ENCODE measurements around the gene TRAPPC3. TPM values are rescaled to one million over a fixed set of nuclear protein-coding genes. Genes with fewer than 3 reads are reported as not detected.

Gene TRAPPC3
- total RNA-seq, 1 experiment from 2014 or later, result 134 TPM

DNA sequence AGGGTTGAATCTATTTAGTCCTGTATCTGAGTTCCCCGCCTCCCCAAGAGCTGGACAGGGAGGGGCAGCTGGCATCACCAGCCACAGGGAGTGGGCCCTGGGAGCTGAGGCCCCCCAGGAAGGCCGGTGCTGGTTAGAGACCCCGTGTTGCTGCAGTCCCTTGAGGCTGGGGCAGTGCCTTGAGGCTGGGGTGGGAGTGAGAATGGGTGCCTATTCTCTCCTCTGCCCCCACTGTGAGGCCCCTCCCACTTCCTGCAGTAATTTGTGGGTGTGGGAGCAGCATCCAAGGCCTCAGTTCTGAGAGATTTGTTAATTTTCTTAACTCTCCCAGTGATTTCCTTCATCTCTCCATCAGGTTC is 2.5 kb upstream of the TRAPPC3 start:
- Histone ChIP-seq H3K4me1 (replicated peaks) (peaks cover 43% of the 10 kb centered on the region), H3K36me3 (peaks cover 16% of the 10 kb centered on the region), H3K27me3 (replicated peaks) (no peaks in the 10 kb centered on the region), H3K27ac (peak overlapping the region; percentile 94; the same call in 1 of the 2 replicates), H3K4me3 (no peak overlapping the region), H3K9me3 (replicated peaks) (no peaks in the 10 kb centered on the region)
- no peak for DNase-seq (ENCODE audit: low read depth in 1 of 2, low spot score in 2 of 2)

DNA sequence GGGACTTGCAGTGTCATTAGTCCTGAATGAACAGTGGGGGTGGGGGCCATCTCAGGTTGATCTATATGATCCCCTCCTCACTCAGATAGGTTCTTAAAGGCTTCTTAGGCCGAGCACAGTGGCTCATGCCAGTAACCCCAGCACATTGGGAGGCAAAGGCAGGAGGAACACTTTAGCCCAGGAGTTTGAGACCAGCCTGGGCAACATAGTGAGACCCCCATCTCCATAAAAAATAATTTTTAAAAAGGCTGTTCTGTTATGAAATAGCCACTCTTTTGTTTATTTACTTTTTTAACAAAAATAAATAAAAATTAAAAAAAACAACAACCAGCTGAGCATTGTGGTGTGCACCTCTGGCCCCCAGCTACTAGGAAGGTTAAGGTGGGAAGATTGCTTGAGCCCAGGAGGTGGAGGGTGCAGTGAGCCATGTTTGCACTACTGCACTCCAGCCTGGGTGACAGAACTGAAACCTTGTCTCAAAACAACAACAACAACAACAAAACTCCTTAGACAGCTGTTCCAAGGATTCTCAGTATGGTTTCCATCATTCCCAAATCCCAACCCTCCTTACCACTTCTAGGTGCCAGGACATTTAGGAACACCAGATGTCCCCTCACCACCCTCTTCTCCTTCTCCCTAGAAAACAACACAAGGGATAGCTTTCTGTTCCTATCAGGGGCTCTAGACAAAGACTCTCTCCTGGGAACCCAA is 2.0 kb upstream of the TRAPPC3 start:
- H3K9me3 ChIP-seq (replicated peaks), result no peaks in the 10 kb centered on the region
- peaks cover 14% of the 10 kb centered on the region for H3K36me3 ChIP-seq
- no peak overlapping the region for H3K4me3 ChIP-seq
- DNase-seq (ENCODE audit: low read depth in 1 of 2, low spot score in 2 of 2), result no peak
- H3K27me3 ChIP-seq (replicated peaks), result no peaks in the 10 kb centered on the region
- H3K4me1 ChIP-seq (replicated peaks), result peaks cover 43% of the 10 kb centered on the region
- H3K27ac ChIP-seq, result peak overlapping the region; percentile 94

DNA sequence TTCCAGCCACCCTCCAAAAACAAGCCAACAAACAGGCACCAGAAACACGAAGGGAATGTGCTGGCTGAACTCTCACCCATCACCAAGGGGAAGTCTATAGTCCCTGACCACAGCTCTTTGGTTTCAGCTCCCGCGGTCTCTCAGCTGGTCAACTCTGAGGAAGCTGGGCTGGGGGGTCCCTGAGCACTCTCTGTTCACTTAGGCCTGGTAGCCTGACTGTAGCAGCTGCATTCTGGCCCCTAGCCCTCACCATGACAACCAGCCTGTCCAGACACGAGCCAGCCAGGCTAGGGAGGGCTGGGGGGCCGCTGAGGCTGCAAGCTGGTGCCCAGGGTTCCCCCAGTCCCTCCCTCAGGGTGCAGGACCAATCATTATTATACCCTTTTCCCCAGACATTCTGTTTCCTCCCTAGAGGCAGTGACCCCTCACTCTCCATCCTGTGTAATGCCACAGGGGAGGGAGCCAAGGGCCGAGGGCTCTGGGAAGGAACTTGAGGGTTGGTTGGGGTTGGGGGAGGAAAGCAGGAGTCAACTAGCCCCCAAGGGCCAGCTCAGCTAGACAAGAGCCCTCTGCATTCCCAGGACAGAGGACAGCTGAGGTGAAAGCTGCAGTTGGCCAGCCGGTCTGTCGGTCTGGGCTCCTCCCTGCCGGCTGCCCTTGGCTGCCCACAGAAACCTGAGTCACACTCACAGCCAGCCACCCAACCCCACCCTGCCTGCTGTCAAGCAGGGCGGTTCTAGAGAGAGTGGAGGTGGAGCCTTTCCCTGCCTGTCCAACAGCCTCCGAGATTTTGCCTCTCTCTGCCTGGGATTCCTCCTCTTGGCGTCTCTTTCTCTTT is 1.2 kb upstream of the TRAPPC3 start:
- Histone ChIP-seq H3K36me3 (peaks cover 10% of the 10 kb centered on the region), H3K27me3 (replicated peaks) (no peaks in the 10 kb centered on the region), H3K27ac (peak overlapping the region; percentile 94), H3K4me3 (no peak overlapping the region), H3K4me1 (replicated peaks) (peaks cover 42% of the 10 kb centered on the region), H3K9me3 (replicated peaks) (no peaks in the 10 kb centered on the region)
- peak; percentile 93 to 97 for DNase-seq (ENCODE audit: low read depth in 1 of 2, low spot score in 2 of 2)

DNA sequence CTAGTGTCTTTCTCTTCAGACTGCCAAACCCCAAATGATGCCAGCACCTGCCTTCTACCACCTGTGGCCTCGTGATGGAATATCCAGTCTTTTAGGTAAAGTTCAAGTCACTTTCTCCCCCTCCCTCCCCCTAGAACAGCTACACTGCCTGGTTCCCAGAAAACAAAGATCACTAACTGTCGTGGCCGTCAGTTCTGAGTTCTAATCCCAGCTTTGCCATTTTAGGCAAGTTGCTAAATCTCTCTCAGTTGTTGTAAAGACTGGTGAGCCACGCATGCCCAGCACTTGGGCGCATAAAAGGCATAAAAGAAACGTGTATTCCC is 648 bp upstream of the TRAPPC3 start:
- Histone ChIP-seq H3K36me3 (peaks cover 10% of the 10 kb centered on the region), H3K4me3 (no peak overlapping the region), H3K27ac (peak overlapping the region; percentile 94), H3K27me3 (replicated peaks) (no peaks in the 10 kb centered on the region), H3K4me1 (replicated peaks) (peaks cover 36% of the 10 kb centered on the region), H3K9me3 (replicated peaks) (no peaks in the 10 kb centered on the region)
- no peak for DNase-seq (ENCODE audit: low read depth in 1 of 2, low spot score in 2 of 2)

DNA sequence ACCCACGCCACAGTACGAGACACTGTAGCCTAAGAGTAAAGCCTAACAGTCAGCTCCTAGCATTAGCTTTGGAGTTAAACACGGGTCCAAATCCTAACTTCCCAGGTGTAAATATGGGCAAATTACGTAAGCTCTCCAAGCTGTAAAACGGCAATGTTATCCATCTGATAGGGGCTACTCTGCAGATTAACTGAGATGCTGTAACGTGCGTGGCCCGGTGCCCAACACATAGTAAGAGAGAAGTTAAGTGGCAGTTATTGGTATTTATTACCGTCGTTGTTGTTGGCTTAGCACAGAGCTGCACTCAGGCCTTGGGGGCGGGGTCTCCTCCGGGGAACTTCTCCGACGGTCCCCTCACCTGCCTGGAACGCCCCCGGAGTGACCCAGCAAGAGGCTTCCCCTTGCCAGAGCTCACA is 457 bp downstream of the TRAPPC3 start:
- no peak for DNase-seq (ENCODE audit: low read depth in 1 of 2, low spot score in 2 of 2)
- H3K36me3 ChIP-seq, result peaks cover 11% of the 10 kb centered on the region
- H3K27me3 ChIP-seq (replicated peaks), result no peaks in the 10 kb centered on the region
- peak overlapping the region; percentile 54 for H3K27ac ChIP-seq
- H3K4me1 ChIP-seq (replicated peaks), result peaks cover 32% of the 10 kb centered on the region
- H3K4me3 ChIP-seq, result peak overlapping the region; percentile 73
- H3K9me3 ChIP-seq (replicated peaks), result no peaks in the 10 kb centered on the region

DNA sequence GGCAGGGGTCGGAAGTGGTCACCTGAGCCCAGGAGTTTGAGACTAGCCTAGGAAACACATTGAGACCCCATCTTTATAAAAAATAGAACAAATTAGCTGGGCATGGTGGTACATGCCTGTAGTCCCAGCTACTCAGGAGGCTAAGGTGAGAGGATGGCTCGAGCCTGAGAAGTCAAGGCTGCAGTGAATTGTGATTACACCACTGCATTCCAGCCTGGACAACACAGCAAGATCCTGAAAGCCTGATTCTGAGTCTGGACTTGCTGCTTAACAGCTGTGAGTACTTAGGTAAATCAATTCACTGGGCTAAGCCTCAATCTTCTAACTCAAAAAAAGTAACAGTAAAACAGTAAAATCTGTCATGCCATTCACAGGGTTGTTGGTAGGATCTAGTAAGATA is 4.9 kb downstream of the TRAPPC3 start:
- H3K36me3 ChIP-seq, result peaks cover 46% of the 10 kb centered on the region
- no peak overlapping the region for H3K4me3 ChIP-seq
- DNase-seq (ENCODE audit: low read depth in 1 of 2, low spot score in 2 of 2), result no peak

DNA sequence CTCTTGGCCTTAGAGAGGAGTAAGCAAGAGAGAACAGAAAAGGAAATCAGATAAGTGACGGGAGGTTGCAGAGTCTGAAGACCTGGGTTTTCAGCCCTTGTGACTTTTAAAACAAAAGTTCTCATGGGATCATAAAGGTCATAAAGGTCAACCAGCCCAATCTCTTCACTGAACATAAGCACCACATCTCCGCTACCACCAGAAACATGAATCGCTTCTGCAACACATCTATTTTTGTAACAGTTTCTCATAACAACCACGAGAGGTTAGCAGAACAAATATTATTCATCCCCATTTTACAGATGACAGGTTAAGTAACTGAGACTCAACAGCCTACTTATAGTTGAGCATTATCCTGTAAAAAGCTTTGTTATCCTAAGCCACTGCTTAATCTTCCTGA is 5.9 kb downstream of the TRAPPC3 start:
- Histone ChIP-seq H3K9me3 (replicated peaks) (0 out of 2 replicates have a peak, but pooled peaks cover 4% of the 10 kb centered on the region), H3K4me1 (replicated peaks) (peaks cover 26% of the 10 kb centered on the region), H3K36me3 (peaks cover 51% of the 10 kb centered on the region), H3K4me3 (no peak overlapping the region), H3K27ac (no peak overlapping the region), H3K27me3 (replicated peaks) (no peaks in the 10 kb centered on the region)
- no peak for DNase-seq (ENCODE audit: low read depth in 1 of 2, low spot score in 2 of 2)

More for the DNA sequence above, 4.9 kb downstream of the TRAPPC3 start:
- peaks cover 29% of the 10 kb centered on the region for H3K4me1 ChIP-seq (replicated peaks)
- H3K27ac ChIP-seq, result no peak overlapping the region
- H3K27me3 ChIP-seq (replicated peaks), result no peaks in the 10 kb centered on the region
- 0 out of 2 replicates have a peak, but pooled peaks cover 4% of the 10 kb centered on the region for H3K9me3 ChIP-seq (replicated peaks)

DNA sequence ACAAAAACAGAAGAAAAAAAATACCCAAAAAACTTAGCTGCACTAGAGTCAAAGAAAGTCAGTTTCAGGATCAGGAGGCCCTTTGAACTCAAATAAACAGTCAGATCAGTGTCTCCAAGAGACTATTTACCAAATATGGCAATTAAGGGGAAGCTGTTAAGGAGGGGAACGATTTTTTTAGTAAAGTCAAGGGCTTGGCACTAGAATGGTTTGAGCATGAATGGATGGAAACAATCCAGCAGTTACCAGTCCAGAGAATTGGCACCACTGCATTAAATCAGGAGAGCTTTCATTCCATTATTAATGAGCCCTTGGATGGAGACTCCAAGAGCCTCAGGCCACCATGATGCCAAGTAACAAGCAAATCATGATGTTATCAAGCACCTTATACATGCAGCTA is 7.2 kb downstream of the TRAPPC3 start:
- Histone ChIP-seq H3K27ac (no peak overlapping the region), H3K27me3 (replicated peaks) (no peaks in the 10 kb centered on the region), H3K9me3 (replicated peaks) (0 out of 2 replicates have a peak, but pooled peaks cover 4% of the 10 kb centered on the region), H3K36me3 (peaks cover 63% of the 10 kb centered on the region), H3K4me1 (replicated peaks) (peaks cover 24% of the 10 kb centered on the region), H3K4me3 (no peak overlapping the region)
- DNase-seq (ENCODE audit: low read depth in 1 of 2, low spot score in 2 of 2), result no peak

DNA sequence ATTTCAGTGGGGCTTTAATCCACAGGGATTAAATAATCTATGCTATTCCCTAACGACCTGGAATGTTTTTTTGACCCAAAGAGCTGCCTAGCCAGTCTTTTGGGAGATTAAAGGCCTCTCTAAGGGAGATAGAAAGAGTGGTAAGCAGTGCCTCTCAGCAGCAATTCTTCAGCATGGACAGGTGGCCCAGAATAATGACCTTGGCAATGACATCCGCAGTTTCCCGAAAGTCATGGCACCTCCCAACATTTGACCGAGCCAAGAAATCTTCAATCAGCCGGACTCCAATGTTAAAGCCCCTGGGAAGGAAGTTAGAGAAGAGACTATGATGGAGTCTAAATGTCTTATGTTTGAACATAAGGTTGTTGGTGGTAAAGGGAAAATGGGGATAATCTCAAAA is 9.8 kb downstream of the TRAPPC3 start:
- peaks cover 46% of the 10 kb centered on the region for H3K4me1 ChIP-seq (replicated peaks)
- H3K27ac ChIP-seq, result no peak overlapping the region
- H3K4me3 ChIP-seq, result no peak overlapping the region
- peaks cover 70% of the 10 kb centered on the region for H3K36me3 ChIP-seq
- 0 out of 2 replicates have a peak, but pooled peaks cover 4% of the 10 kb centered on the region for H3K9me3 ChIP-seq (replicated peaks)
- no peaks in the 10 kb centered on the region for H3K27me3 ChIP-seq (replicated peaks)
- DNase-seq (ENCODE audit: low read depth in 1 of 2, low spot score in 2 of 2), result no peak

DNA sequence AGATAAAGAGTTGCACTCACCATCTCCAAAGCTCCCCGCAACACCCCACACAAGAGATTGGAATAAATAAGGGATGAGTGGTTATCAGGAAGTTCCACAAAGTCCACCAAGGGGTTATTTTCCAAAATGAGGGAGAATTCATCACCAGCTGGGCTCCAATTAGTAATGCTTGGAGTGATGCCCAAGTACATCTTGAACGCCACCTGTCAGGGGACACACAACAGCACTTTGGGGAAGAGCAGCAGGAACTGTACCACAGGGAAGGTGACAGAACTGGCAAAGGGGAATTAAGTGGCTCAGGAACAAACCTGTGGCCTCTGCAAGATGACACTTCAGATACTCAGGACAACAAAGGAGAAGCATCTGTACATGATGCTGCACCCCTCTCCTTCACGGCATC is 11.5 kb downstream of the TRAPPC3 start:
- Histone ChIP-seq H3K27ac (no peak overlapping the region), H3K27me3 (replicated peaks) (no peaks in the 10 kb centered on the region), H3K9me3 (replicated peaks) (no peaks in the 10 kb centered on the region), H3K4me3 (no peak overlapping the region), H3K4me1 (replicated peaks) (peaks cover 64% of the 10 kb centered on the region), H3K36me3 (peaks cover 59% of the 10 kb centered on the region)
- no peak for DNase-seq (ENCODE audit: low read depth in 1 of 2, low spot score in 2 of 2)

DNA sequence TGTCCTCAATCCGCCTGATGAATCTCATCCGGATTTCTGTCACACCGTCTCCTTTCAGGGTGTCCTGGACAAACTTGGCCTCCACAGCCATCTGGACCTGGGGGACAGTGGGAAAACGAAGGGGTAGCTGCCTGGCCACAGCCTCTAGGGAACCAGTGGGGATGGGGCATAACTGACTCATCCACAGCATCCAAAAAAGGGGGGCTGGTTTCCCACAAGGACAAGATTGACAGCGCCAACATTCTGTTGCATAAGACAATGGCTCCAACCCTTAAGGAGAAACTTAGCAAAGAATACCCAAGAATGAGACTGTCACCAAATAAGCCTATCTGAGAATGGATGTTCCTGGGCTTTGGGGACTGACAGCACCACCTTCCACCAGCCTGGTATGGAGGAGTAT is 12.1 kb downstream of the TRAPPC3 start:
- no peak for DNase-seq (ENCODE audit: low read depth in 1 of 2, low spot score in 2 of 2)

DNA sequence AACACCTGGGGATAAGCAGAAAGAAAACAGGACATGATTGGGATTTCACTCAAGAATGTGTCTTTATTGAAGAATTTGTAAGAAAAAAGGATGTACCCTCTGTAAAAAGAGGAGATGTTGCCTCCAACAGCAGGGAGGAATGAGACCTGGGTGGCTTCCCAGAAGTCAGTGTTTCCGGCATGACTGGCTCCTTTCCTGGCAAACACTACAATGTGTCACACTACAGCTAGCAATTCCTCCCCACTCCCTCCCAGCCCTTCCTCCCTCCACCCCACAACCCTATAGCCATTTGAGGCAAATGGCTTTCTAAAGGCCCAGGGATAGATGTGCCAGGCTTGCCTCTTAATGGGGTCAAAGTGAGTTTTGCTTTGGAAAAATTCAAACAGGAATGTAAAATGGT is 12.8 kb downstream of the TRAPPC3 start:
- H3K4me3 ChIP-seq, result no peak overlapping the region
- H3K27ac ChIP-seq, result peak overlapping the region; percentile 62
- H3K9me3 ChIP-seq (replicated peaks), result no peaks in the 10 kb centered on the region
- peaks cover 58% of the 10 kb centered on the region for H3K4me1 ChIP-seq (replicated peaks)
- peaks cover 52% of the 10 kb centered on the region for H3K36me3 ChIP-seq
- DNase-seq (ENCODE audit: low read depth in 1 of 2, low spot score in 2 of 2), result peak in 1 of 2 experiments; percentile 71
- H3K27me3 ChIP-seq (replicated peaks), result no peaks in the 10 kb centered on the region

More for the DNA sequence above, 12.1 kb downstream of the TRAPPC3 start:
- Histone ChIP-seq H3K4me3 (no peak overlapping the region), H3K36me3 (peaks cover 56% of the 10 kb centered on the region), H3K4me1 (replicated peaks) (peaks cover 61% of the 10 kb centered on the region), H3K9me3 (replicated peaks) (no peaks in the 10 kb centered on the region), H3K27ac (peak overlapping the region; percentile 17; the same call in 1 of the 2 replicates), H3K27me3 (replicated peaks) (no peaks in the 10 kb centered on the region)

DNA sequence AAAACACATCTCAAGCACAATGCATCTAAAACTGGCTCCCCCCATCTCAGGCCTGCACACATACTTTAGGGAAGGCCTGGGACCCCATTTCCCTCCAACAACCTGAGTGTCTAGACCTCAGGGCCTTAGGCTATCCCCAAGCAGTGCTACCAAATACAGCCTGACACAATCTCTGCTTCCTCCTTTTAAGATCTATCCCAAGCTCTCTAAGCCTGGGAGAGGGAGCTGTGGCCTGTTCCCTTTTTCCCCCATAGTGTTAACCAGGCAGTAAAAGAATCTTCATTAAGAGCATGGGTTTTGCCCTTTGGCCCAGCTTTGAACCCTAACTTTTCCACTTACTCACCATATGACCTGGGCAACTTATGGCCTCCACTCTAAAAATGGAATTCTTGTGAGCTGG is 13.5 kb downstream of the TRAPPC3 start:
- Histone ChIP-seq H3K4me1 (replicated peaks) (peaks cover 53% of the 10 kb centered on the region), H3K27me3 (replicated peaks) (no peaks in the 10 kb centered on the region), H3K9me3 (replicated peaks) (no peaks in the 10 kb centered on the region), H3K4me3 (no peak overlapping the region), H3K27ac (peak overlapping the region; percentile 62), H3K36me3 (peaks cover 47% of the 10 kb centered on the region)
- DNase-seq (ENCODE audit: low read depth in 1 of 2, low spot score in 2 of 2), result no peak

DNA sequence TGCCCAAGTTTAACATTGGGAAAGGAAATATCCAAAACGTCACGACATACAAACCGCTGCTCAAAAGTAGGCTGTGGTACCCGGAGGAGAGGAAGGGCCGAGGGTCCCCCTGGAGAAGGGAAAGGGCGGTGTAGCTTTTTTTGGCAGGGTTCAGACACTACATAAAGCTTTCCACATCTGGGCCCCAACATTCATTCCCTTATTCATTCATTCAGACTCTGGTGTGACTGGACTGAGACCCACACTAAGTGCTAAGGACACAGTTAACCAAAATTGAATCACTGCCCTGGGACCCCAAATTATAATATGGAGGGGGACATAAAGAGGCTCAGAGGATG is 14.0 kb downstream of the TRAPPC3 start:
- no peak for DNase-seq (ENCODE audit: low read depth in 1 of 2, low spot score in 2 of 2)
- H3K4me1 ChIP-seq (replicated peaks), result peaks cover 48% of the 10 kb centered on the region
- H3K9me3 ChIP-seq (replicated peaks), result no peaks in the 10 kb centered on the region
- H3K27me3 ChIP-seq (replicated peaks), result no peaks in the 10 kb centered on the region
- no peak overlapping the region for H3K27ac ChIP-seq
- no peak overlapping the region for H3K4me3 ChIP-seq
- peaks cover 43% of the 10 kb centered on the region for H3K36me3 ChIP-seq
